GM18519 (cell line): ENCODE measurements around the gene PARM1.

Experiments
- ATAC-seq: cut with Tn5 transposase; IDR thresholded peaks from one replicate; pipeline ENCODE4 v1.9.1; 2021; ENCODE audit warnings: mild to moderate bottlenecking, moderate library complexity; ENCODE audit not compliant: unreplicated experiment, low FRiP score

Gene PARM1

DNA sequence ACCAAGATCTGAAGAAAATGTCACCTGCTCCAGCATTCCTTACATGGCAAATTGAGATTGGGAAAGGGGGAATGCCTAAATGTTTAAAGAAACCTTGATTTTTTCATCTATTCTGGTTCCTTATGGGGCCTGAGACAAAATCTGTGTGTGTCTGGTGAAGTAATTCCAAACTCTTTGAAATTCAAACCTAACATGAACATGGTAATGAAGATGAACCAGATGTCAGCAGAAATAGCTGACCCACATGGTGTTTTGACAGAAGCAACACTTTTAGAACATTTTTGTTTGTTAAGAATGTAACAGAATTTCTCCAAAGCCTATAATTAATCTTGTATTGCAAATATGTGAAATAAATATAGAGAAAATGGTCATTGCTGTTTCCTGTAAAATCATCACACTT, 133.0 kb downstream of the PARM1 start:
- no peak for ATAC-seq

DNA sequence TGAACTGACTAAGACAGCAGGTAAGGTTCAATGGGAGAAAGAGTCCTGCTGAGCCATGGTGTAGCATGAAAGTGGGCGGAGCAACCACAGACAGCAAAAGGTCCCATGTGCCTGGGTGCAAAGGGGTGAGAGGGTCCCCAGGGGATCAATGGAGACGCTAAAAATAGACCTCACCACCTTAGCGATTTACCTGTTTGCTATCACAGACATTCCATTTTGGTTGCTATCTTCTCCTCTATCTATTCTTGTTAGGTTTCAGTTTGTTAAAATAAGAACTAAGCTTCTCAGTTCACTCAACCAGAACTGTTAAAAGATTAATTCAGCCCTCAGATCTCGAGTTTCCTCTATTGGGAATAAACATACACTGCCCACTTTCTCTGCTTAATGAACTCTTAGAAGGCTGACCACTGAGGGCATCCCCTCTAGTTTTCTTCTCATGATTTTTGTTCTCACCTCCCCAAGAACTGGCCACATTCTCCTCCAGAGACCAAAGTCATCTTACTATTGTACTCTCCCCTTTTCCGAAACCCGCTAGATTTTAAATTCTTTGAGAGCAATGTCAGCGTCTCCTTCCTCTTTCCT, 136.7 kb downstream of the PARM1 start:
- ATAC-seq = peak; percentile 70

DNA sequence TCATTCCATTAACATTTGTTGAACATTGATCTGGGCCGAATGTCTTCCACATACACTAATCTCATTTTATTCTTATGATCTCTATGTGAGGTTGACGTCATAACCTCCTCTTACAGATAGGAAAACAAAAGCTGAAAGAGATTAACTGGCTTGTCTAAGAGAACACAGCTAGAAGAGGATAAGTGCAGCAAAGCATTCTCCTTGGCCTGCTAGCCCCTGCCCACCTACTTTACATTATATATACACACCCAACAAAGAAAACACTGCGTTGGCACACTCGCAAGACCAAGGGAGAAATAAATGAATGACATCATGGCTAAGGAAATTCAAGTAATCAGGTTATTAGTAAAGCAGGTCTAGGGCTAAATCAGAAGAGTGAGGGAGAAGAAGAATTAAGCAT, 138.4 kb downstream of the PARM1 start:
- ATAC-seq = no peak

- no peak for ATAC-seq
Observed at GRCh38 chr4:75080888-75081287, 148.0 kb downstream of the PARM1 start.

DNA sequence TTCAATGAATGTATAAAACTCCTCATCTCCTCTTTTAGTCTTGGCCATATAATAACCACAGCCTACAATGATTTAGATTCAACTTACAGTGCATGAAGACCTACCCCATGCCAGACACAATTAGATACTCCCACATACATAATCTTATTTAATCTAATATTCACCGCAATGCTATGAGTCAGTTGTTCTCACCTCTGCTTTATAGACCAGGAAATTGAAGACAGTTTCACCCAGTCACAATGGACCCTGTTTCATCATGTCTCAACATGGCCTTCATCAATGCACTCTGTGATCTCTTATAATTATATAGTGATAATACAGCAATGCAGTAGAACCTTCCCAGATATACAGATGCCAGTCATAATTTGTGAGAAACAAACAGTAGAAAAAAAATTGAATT, 148.6 kb downstream of the PARM1 start:
- no peak for ATAC-seq

GRCh38 chr4:75087416-75087815, 154.5 kb downstream of the PARM1 start:
- no peak for ATAC-seq

DNA sequence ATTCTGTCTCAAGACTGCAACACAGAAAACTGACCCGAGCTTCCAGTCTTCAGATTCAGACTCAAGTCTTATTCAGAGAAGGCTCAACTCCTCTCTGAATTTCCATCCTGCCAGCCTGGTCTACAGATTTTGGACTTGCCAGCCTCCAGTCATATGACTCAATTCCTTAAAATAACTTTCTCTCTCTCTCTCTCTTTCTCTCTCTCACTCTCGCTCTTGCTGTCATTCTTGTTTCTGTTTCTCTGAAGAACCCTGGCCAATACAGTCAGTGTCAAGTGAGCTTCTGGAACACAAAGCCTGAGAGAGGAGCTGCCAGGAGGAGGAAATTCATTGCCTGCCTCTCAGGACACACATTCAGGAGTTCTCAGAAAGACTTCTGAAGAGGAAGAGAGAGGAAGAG, 154.9 kb downstream of the PARM1 start:
- no peak for ATAC-seq

- ATAC-seq = no peak
Observed at GRCh38 chr4:75089206-75089605, 156.3 kb downstream of the PARM1 start.

DNA sequence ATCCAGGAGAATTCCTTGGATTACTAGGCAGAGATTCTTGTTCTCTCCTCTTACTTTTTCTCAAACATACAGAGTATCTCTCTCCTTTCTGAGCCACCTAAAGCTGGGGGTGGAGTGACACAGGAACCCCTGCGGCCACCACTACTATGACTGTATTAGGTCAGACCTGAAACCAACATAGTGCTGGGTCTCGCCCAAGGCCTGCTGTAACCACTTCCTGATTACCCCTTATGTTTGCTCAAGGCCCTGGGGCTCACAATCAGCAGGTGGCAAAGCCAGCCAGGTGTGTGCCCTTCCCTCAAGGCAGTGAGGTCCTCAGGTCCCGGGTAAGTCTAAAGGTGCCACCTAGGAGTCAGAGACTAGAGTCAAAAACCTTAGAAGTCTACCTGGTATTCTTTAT, 166.4 kb downstream of the PARM1 start:
- ATAC-seq = peak; percentile 90
